H1 (cell line): ENCODE results near the gene RABIF. TPM values are rescaled to one million over a fixed set of nuclear protein-coding genes. Genes with fewer than 3 reads are reported as not detected.

Experiments used
- CTCF ChIA-PET: fragments of 300-600 bp; sonication (Branson Sonifier 250); formaldehyde crosslinking; loops from one replicate; lab custom pipeline; 2021; ENCODE audit not compliant: partially characterized antibody; lab: Charles Lee
- POLR2A ChIA-PET: fragments of 300-600 bp; sonication (Branson Sonifier 250); formaldehyde crosslinking; loops from one replicate; lab custom pipeline; 2021; ENCODE audit warnings: inconsistent platforms; ENCODE audit not compliant: partially characterized antibody; lab: Charles Lee
- DNase-seq, 2 experiments: peaks; one replicate each; pipeline versions ENCODE4 v3.0.0 to v3.0.0-alpha.2; 2010 to 2022; ENCODE audit warnings: low spot score in 2 of 2, low read depth in 1 of 2, mixed read lengths in 1 of 2
- FAIRE-seq: peaks from 2 replicates; lab custom pipeline; 2011; peaks lifted over from hg19 to GRCh38; lab: Jason Lieb, UNC
- H2AFZ ChIP-seq: 2 replicates; pipeline ENCODE4 v1.8.1; 2012; ENCODE audit warnings: low read length, inconsistent platforms
- H2AK5ac ChIP-seq: 2 replicates; pipeline ENCODE4 v1.6.1; 2013; ENCODE audit warnings: low read depth, low read length
- H2BK120ac ChIP-seq: replicated peaks from 2 replicates; pipeline ENCODE3; 2013; ENCODE audit warnings: low read depth, low read length, inconsistent platforms
- H2BK12ac ChIP-seq: 2 replicates; pipeline ENCODE4 v1.6.1; 2013; ENCODE audit warnings: low read depth, low read length
- H2BK15ac ChIP-seq: 2 replicates; pipeline ENCODE4 v1.6.1; 2013; ENCODE audit warnings: low read length
- H2BK20ac ChIP-seq: 2 replicates; pipeline ENCODE4 v1.6.1; 2013; ENCODE audit warnings: low read length
- H2BK5ac ChIP-seq: 2 replicates; pipeline ENCODE4 v1.6.1; 2013; ENCODE audit warnings: low read depth, low read length
- H3K14ac ChIP-seq: 2 replicates; pipeline ENCODE4 v1.6.1; 2013; ENCODE audit warnings: inconsistent platforms; ENCODE audit not compliant: insufficient read length
- H3K18ac ChIP-seq: 2 replicates; pipeline ENCODE4 v1.6.1; 2013; ENCODE audit warnings: low read length; ENCODE audit errors: extremely low read depth
- H3K23ac ChIP-seq: 2 replicates; pipeline ENCODE4 v1.6.1; 2013; ENCODE audit warnings: inconsistent platforms; ENCODE audit not compliant: insufficient read length
- H3K23me2 ChIP-seq: 2 replicates; pipeline ENCODE4 v1.6.1; 2013; ENCODE audit warnings: low read depth, low read length
- H3K27ac ChIP-seq: 2 replicates; pipeline ENCODE4 v1.6.1; 2011; ENCODE audit warnings: low read depth, low read length, inconsistent platforms
- H3K27me3 ChIP-seq, 4 experiments: replicated peaks in 1 of 4; 1 replicate in 1 of 4; 2 replicates in 3 of 4; pipeline versions ENCODE4 v1.6.1 to v1.8.1; 2011 to 2013; ENCODE audit warnings: low read length in 3 of 4, mild to moderate bottlenecking in 3 of 4, inconsistent platforms in 2 of 4, mixed read lengths in 2 of 4, moderate library complexity in 1 of 4; ENCODE audit not compliant: control insufficient read depth in 3 of 4, insufficient read depth in 3 of 4; ENCODE audit errors: extremely low read depth in 1 of 4
- H3K36me3 ChIP-seq, 4 experiments: 2 replicates each; pipeline versions ENCODE4 v1.6.1 to v1.8.1; 2011 to 2013; ENCODE audit warnings: mild to moderate bottlenecking in 4 of 4, low read length in 3 of 4, moderate library complexity in 2 of 4, control low read depth in 1 of 4, inconsistent platforms in 1 of 4; ENCODE audit not compliant: insufficient read depth in 4 of 4, control insufficient read depth in 2 of 4
- H3K4ac ChIP-seq: replicated peaks from 2 replicates; pipeline ENCODE3; 2013; ENCODE audit warnings: low read length, low read depth, mixed read lengths, inconsistent platforms; ENCODE audit not compliant: insufficient read length
- H3K4me1 ChIP-seq, 4 experiments: replicated peaks in 1 of 4; 1 replicate in 1 of 4; 2 replicates in 3 of 4; pipeline versions ENCODE4 v1.6.1 to v1.8.1; 2011 to 2013; ENCODE audit warnings: low read length in 3 of 4, inconsistent platforms in 2 of 4, mixed read lengths in 1 of 4; ENCODE audit not compliant: insufficient read depth in 4 of 4, control insufficient read depth in 3 of 4
- H3K4me2 ChIP-seq, 2 experiments: 2 replicates each; pipeline versions ENCODE4 v1.6.1 to v1.8.1; 2011 to 2013; ENCODE audit warnings: low read depth in 2 of 2, low read length in 2 of 2, control low read depth in 1 of 2, inconsistent platforms in 1 of 2, mild to moderate bottlenecking in 1 of 2; ENCODE audit not compliant: insufficient read depth in 1 of 2
- H3K4me3 ChIP-seq, 4 experiments: fragments of 200-600, 300-600 bp in 1 of 4; sonication (generic), shearing (Covaris generic), sonication (Bioruptor Twin) in 1 of 4; 2 replicates each; pipeline versions ENCODE4 v1.5.1 to v1.8.1; 2011 to 2016; ENCODE audit warnings: low read length in 4 of 4, low read depth in 3 of 4, control low read depth in 2 of 4, inconsistent platforms in 2 of 4, mild to moderate bottlenecking in 2 of 4, mixed read lengths in 1 of 4, moderate library complexity in 1 of 4; ENCODE audit not compliant: insufficient read depth in 2 of 4; ENCODE audit errors: extremely low read depth in 1 of 4
- H3K56ac ChIP-seq: replicated peaks from 2 replicates; pipeline ENCODE3; 2013; ENCODE audit warnings: low read depth, mild to moderate bottlenecking, mixed read lengths, low read length, inconsistent platforms; ENCODE audit not compliant: insufficient read length
- H3K79me1 ChIP-seq: 2 replicates; pipeline ENCODE4 v1.6.1; 2013; ENCODE audit warnings: low read depth, low read length, control low read depth
- H3K79me2 ChIP-seq, 2 experiments: 2 replicates each; pipeline versions ENCODE4 v1.6.1 to v1.8.1; 2012 to 2013; ENCODE audit warnings: low read length in 2 of 2, mild to moderate bottlenecking in 2 of 2, inconsistent platforms in 1 of 2; ENCODE audit not compliant: insufficient read depth in 2 of 2, control insufficient read depth in 1 of 2
- H3K9ac ChIP-seq, 4 experiments: replicated peaks in 1 of 4; 1 replicate in 1 of 4; 2 replicates in 3 of 4; pipeline versions ENCODE4 v1.6.1 to v1.8.1; 2011 to 2013; ENCODE audit warnings: low read depth in 3 of 4, low read length in 3 of 4, control low read depth in 2 of 4, mild to moderate bottlenecking in 2 of 4, moderate library complexity in 2 of 4, inconsistent platforms in 1 of 4; ENCODE audit errors: extremely low read depth in 1 of 4
- H3K9me3 ChIP-seq, 2 experiments: 2 replicates each; pipeline versions ENCODE4 v1.6.1 to v1.8.1; 2012 to 2013; ENCODE audit warnings: mild to moderate bottlenecking in 2 of 2, moderate library complexity in 2 of 2, control low read depth in 1 of 2, inconsistent platforms in 1 of 2, low read depth in 1 of 2, low read length in 1 of 2, mixed read lengths in 1 of 2; ENCODE audit not compliant: insufficient read depth in 2 of 2
- H4K20me1 ChIP-seq, 2 experiments: replicated peaks in 1 of 2; 2 replicates each; pipeline versions ENCODE3 to v1.8.1; 2011 to 2013; ENCODE audit warnings: inconsistent platforms in 2 of 2, low read length in 2 of 2, mild to moderate bottlenecking in 1 of 2; ENCODE audit not compliant: insufficient read depth in 2 of 2, control insufficient read depth in 1 of 2
- H4K5ac ChIP-seq: 2 replicates; pipeline ENCODE4 v1.6.1; 2013; ENCODE audit warnings: low read length, low read depth, mixed read lengths, inconsistent platforms; ENCODE audit not compliant: insufficient read length
- H4K8ac ChIP-seq: 2 replicates; pipeline ENCODE4 v1.8.0; 2013; ENCODE audit warnings: mild to moderate bottlenecking, moderate library complexity, low read length, inconsistent platforms; ENCODE audit not compliant: insufficient read depth; ENCODE audit errors: extremely low read depth
- H4K91ac ChIP-seq: replicated peaks from 2 replicates; pipeline ENCODE3; 2013; ENCODE audit warnings: low read length, mixed read lengths, inconsistent platforms; ENCODE audit not compliant: insufficient read length
- CEBPB ChIP-seq: IDR thresholded peaks from 2 replicates; pipeline ENCODE4 v1.6.1; 2012; ENCODE audit warnings: low read depth, low read length
- CTCF ChIP-seq, 3 experiments: IDR thresholded peaks; 1 replicate in 2 of 3; 2 replicates in 1 of 3; pipeline versions ENCODE4 v1.5.1 to v1.6.1; 2011; ENCODE audit warnings: low read length in 3 of 3, mild to moderate bottlenecking in 3 of 3, inconsistent platforms in 2 of 3, low read depth in 1 of 3, moderate library complexity in 1 of 3; ENCODE audit not compliant: insufficient read depth in 1 of 3; ENCODE audit errors: control extremely low read depth in 1 of 3
- KDM1A ChIP-seq: fragments of 200-600, 300-600 bp; sonication (generic); IDR thresholded peaks from 2 replicates; pipeline ENCODE4 v1.7.1; 2016; ENCODE audit warnings: mild to moderate bottlenecking, low read length, borderline replicate concordance
- MAX ChIP-seq: IDR thresholded peaks from 2 replicates; pipeline ENCODE4 v1.6.1; 2012; ENCODE audit warnings: inconsistent platforms
- NRF1 ChIP-seq: IDR thresholded peaks from 2 replicates; pipeline ENCODE4 v1.6.1; 2011; ENCODE audit warnings: mild to moderate bottlenecking, low read depth, low read length, improper control_type of control experiment
- POU5F1 ChIP-seq: IDR thresholded peaks from 2 replicates; pipeline ENCODE4 v1.6.1; 2011; ENCODE audit warnings: low read depth, mild to moderate bottlenecking, low read length, moderate library complexity
- SUZ12 ChIP-seq: fragments of 200-600 bp; sonication (generic); IDR thresholded peaks from 2 replicates; pipeline ENCODE4 v1.6.1; 2012; ENCODE audit warnings: mild to moderate bottlenecking, inconsistent platforms, low read length, moderate library complexity, mixed read lengths
- YY1 ChIP-seq: IDR thresholded peaks from 2 replicates; pipeline ENCODE4 v1.6.1; 2011; ENCODE audit warnings: low read depth, mild to moderate bottlenecking, low read length
- WGBS, 2 experiments: shearing (Covaris generic) in 1 of 2; methylation state at CpG; one replicate each; pipeline versions ENCODE4 v1.1.6 to v1.1.7; 2013 to 2015; ENCODE audit warnings: low lambda C conversion rate in 2 of 2, mixed read lengths in 2 of 2, inconsistent platforms in 1 of 2, low coverage in 1 of 2, missing lambda C conversion rate in 1 of 2; ENCODE audit not compliant: insufficient replicate concordance in 2 of 2, insufficient coverage in 1 of 2, insufficient read length in 1 of 2; ENCODE audit errors: extremely low coverage in 1 of 2, missing lambda C conversion rate in 1 of 2; 5-methylcytosine and 5-hydroxymethylcytosine counted together
- polyA plus RNA-seq, 7 experiments: library from polyadenylated mRNA; depleted of rRNA in 3 of 7; stranded (reverse) in 5 of 7; unstranded in 2 of 7; fragments of >200 nt in 5 of 7; fragments of 200-250 nt in 2 of 7; gene quantifications; 1 replicate in 5 of 7; 2 replicates in 1 of 7; 4 replicates in 1 of 7; pipeline versions ENCODE4 v1.2.1 to v1.2.3, GENCODE V29; 2011 to 2013; ENCODE audit warnings: missing spikeins in 2 of 7, mixed read lengths in 2 of 7
- total RNA-seq: library from RNA; stranded (reverse); fragmentation: NEBNext Ultra II Directional; extraction: Animal tissue kit (Norgen Biotek cat#: 25700); gene quantifications from 2 replicates; pipeline ENCODE4 v1.2.1, GENCODE V29; 2021

RABIF gene
- total and polyA plus RNA-seq, 2 of the 8 experiments (the other 6 are each of a cell fraction or from before 2014, with no cell fraction given): 5.6 to 6.9 TPM

GRCh38 chr1:202934755-202935154 lies 45.8 kb upstream of the RABIF start:
- no peak overlapping the region for H3K56ac ChIP-seq
- no peaks in the 10 kb centered on the region for H3K9me3 ChIP-seq
- no peak overlapping the region for H3K4me2 ChIP-seq
- H4K8ac ChIP-seq: no peak overlapping the region
- no peak overlapping the region for H3K27ac ChIP-seq
- H4K91ac ChIP-seq: no peak overlapping the region
- no peaks in the 10 kb centered on the region for H3K79me1 ChIP-seq
- H3K79me2 ChIP-seq: no peaks in the 10 kb centered on the region
- H4K20me1 ChIP-seq: no peaks in the 10 kb centered on the region
- no peak overlapping the region for H3K14ac ChIP-seq
- WGBS, 2 experiments: 90% methylated on average over 3 of the region's 3 CpGs; no CpG with 5 or more reads in 1 of the 2 experiments
- no peak overlapping the region for H3K4ac ChIP-seq
- no peak overlapping the region for H4K5ac ChIP-seq
- no peaks in the 10 kb centered on the region for H3K23me2 ChIP-seq
- TF ChIP-seq POU5F1: no peak
- no peak for TF ChIP-seq YY1
- TF ChIP-seq CTCF (IDR thresholded peaks at IDR 0.05; ENCODE audit: control extremely low read depth in 1 of 3, insufficient read depth in 1 of 3, low read depth in 1 of 3, low read length in 3 of 3): no peak
- no peak for TF ChIP-seq KDM1A
- TF ChIP-seq CEBPB: no peak
- TF ChIP-seq SUZ12: no peak
- no peak for TF ChIP-seq MAX
- no peak for TF ChIP-seq NRF1
- no peak overlapping the region for H3K4me3 ChIP-seq
- H3K9ac ChIP-seq: no peak overlapping the region
- no peak overlapping the region for H2AFZ ChIP-seq
- H2AK5ac ChIP-seq: no peak overlapping the region
- POLR2A ChIA-PET: no interaction called here
- no peaks in the 10 kb centered on the region for H3K4me1 ChIP-seq
- CTCF ChIA-PET: interaction anchor here (0.6 kb wide), 1 partner anchor 149 kb away, joined by 3 read pairs; no protein-coding TSS in a partner anchor
- no peaks in the 10 kb centered on the region for H3K36me3 ChIP-seq
- H3K27me3 ChIP-seq: no peaks in the 10 kb centered on the region
- no peak overlapping the region for H2BK20ac ChIP-seq
- H2BK5ac ChIP-seq: no peak overlapping the region
- H3K18ac ChIP-seq: no peak overlapping the region
- H2BK120ac ChIP-seq: no peak overlapping the region
- no peak overlapping the region for H3K23ac ChIP-seq
- H2BK12ac ChIP-seq: no peak overlapping the region
- H2BK15ac ChIP-seq: no peak overlapping the region
- DNase-seq (no peak), FAIRE-seq (no peak)
